ENCODE data around the gene PTPRC.
A peak's percentile ranks its signal among the peaks of the same experiment; 100 is the strongest.

The PTPRC gene

DNA sequence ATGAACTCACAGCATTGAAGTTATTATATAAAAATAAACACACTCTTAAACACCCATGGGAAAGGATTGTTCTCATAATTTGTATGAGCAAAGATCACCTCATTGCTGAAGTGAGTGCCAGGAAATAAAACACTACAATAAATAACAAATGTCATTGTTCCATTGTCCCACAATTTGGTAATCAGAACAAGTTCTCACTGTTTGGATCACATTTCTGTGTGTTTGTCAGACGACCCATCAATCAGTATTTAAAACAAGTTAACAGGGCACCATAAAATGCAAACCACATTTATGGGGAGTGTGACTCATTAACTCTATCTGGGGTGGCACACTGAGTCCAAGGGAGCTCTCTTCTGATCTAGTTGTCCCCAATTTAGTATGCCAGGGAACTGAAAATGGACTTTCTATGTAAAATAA, 124.5 kb downstream of the PTPRC start:
- Mint-ChIP-seq H3K4me1 (ENCODE audit: low read depth) (peaks cover 12% of the 10 kb centered on the region), H3K9me3 (no peaks in the 10 kb centered on the region), H3K4me3 (no peak overlapping the region), H3K27ac (no peak overlapping the region), H3K36me3 (ENCODE audit: low read depth) (no peaks in the 10 kb centered on the region), H3K27me3 (no peaks in the 10 kb centered on the region)
- intact Hi-C loops (cut with micrococcal nuclease) = no loop called here

DNA sequence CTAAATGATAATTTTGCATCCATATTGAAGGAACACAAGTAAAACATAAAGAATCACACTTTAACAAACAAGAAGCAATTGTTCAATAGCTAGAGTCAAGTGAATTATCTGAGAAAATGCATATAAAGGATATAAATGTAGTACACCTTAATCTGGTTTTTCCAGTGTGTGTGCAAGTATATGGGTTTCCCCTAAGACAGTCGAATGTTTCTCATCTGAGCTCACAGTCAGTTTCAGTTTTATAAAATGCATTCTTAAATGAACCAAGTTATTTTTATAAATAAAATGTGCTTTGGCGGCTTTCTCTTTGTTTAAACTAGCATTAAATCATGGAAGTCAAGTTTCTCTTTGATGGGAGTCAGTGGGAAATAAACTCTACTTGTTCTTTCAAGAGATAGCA, 125.9 kb downstream of the PTPRC start:
- Mint-ChIP-seq H3K9me3 (no peaks in the 10 kb centered on the region), H3K4me3 (no peak overlapping the region), H3K4me1 (ENCODE audit: low read depth) (peaks cover 12% of the 10 kb centered on the region), H3K36me3 (ENCODE audit: low read depth) (no peaks in the 10 kb centered on the region), H3K27ac (no peak overlapping the region), H3K27me3 (no peaks in the 10 kb centered on the region)
- intact Hi-C loops (cut with micrococcal nuclease) = no loop called here

DNA sequence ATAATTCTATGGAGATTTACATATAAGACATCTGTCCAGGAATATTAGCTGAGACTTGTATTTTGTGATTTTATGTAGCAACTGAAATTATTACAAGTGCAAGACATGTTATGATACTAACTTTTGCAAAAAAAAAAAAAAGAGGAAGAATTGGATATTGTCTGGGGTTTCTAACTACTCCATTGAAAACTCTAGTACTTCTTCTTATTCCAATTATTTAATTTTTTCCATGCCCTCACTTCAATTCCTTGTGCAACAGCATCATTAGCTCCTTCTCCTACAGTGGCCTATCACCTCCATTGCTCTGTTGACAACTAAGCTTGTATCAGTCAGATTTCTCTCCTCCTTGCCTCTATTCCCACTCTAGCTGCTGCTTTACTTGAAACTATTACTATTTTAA, 126.6 kb downstream of the PTPRC start:
- Mint-ChIP-seq H3K4me1 (ENCODE audit: low read depth) (peaks cover 12% of the 10 kb centered on the region), H3K27me3 (no peaks in the 10 kb centered on the region), H3K9me3 (no peaks in the 10 kb centered on the region), H3K27ac (no peak overlapping the region), H3K36me3 (ENCODE audit: low read depth) (no peaks in the 10 kb centered on the region), H3K4me3 (no peak overlapping the region)
- intact Hi-C loops (cut with micrococcal nuclease) = no loop called here

DNA sequence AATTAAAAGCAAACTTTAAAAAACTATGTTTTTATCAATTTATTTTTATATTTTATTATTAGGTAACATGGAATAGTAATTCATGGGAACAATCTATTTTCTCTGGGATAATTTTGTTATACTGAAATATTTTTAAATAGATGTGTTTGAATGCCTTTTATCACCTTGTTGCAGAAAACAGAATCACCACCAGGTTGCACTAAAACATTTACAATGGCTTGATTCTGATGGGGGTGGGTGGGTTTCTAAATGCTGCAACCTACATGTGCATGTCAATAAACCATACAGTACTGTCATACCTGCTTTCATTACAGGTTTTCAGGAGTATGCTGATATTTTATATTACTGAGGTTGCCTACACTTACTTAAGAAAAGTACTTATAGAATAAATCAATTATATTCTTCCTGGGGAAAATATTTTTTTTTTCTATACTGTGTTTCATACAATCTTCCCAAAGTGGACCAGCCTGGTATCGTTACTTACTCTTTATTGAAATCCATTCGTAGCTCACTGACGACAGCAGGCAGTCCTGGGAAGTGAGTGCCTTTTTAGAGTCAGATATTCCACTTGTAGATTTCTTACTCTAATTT, 132.8 kb downstream of the PTPRC start:
- Mint-ChIP-seq H3K27me3 (no peaks in the 10 kb centered on the region), H3K4me1 (ENCODE audit: low read depth) (peaks cover 26% of the 10 kb centered on the region), H3K36me3 (ENCODE audit: low read depth) (no peaks in the 10 kb centered on the region), H3K4me3 (no peak overlapping the region), H3K9me3 (no peaks in the 10 kb centered on the region), H3K27ac (no peak overlapping the region)
- intact Hi-C loops (cut with micrococcal nuclease) = loop anchor here (5.0 to 10.0 kb wide), 2 partner anchors 471 to 693 kb away; no protein-coding TSS in a partner anchor

DNA sequence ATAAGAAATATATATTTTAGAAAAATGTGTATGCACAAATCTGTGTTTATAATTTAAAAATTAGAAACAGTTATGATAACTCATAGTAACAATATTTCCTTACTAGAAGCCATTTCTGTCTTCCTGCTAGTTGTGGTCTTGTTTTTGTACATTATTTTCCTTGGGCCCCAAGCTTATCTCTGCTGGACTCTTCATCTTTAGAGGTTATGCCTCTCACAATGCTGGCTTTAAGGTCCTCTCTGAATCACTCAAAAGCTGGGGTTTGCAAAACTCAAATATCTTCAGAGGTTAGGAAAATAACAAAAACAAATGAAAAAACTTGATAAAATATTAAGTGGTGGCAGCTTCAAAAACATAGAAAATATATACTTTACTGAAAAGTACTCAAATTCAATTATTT, 133.8 kb downstream of the PTPRC start:
- Mint-ChIP-seq H3K4me1 (ENCODE audit: low read depth) (peaks cover 32% of the 10 kb centered on the region), H3K36me3 (ENCODE audit: low read depth) (no peaks in the 10 kb centered on the region), H3K27me3 (no peaks in the 10 kb centered on the region), H3K9me3 (no peaks in the 10 kb centered on the region), H3K4me3 (no peak overlapping the region), H3K27ac (no peak overlapping the region)
- intact Hi-C loops (cut with micrococcal nuclease) = loop anchor here (5.0 to 10.0 kb wide), 2 partner anchors 470 to 692 kb away; no protein-coding TSS in a partner anchor

DNA sequence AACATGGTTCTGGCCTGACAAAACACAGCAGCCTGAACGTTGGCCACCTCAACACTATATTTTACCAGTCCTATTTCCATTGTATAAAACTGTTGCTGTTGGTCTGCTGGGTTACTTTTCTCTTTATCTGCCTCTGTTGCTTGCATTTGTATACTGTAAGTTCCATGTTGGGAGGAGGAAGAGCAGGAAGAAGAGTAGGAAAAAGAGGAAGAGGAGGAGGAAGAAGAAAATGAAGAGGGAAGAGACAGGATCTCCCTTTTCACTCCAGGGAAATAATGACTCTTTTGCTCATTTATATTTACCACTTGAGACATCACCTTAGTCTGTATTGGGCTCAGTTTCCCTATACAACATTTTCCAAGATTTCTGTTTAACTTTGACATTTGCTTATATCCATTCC, 134.2 kb downstream of the PTPRC start:
- intact Hi-C loops (cut with micrococcal nuclease) = loop anchor here (5.0 to 10.0 kb wide), 2 partner anchors 469 to 692 kb away; no protein-coding TSS in a partner anchor
- no peaks in the 10 kb centered on the region for H3K27me3 Mint-ChIP-seq
- no peak overlapping the region for H3K4me3 Mint-ChIP-seq
- H3K36me3 Mint-ChIP-seq (ENCODE audit: low read depth) = no peaks in the 10 kb centered on the region
- peaks cover 36% of the 10 kb centered on the region for H3K4me1 Mint-ChIP-seq (ENCODE audit: low read depth)
- H3K27ac Mint-ChIP-seq = no peak overlapping the region
- no peaks in the 10 kb centered on the region for H3K9me3 Mint-ChIP-seq

DNA sequence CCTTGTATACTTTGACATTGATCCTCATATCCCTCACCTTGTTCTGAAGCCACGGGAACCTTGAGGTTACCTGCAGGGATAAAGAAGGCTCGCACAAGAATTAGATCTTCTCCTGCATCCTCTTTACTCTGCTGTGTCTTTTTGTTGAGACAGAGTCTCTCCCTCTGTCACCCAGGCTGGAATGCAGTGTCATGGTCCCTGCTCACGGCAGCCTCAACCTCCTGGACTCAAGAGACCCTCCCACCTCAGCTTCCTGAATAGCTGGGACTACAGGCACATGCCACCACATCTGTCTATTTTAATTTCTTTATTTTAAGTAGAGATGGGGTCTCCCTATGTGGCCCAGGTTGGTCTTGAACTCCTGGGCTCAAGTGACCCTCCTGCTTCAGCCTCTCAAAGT, 134.7 kb downstream of the PTPRC start:
- H3K4me3 Mint-ChIP-seq = no peak overlapping the region
- H3K27me3 Mint-ChIP-seq = no peaks in the 10 kb centered on the region
- no peaks in the 10 kb centered on the region for H3K36me3 Mint-ChIP-seq (ENCODE audit: low read depth)
- intact Hi-C loops (cut with micrococcal nuclease) = loop anchor here (5.0 to 10.0 kb wide), 2 partner anchors 469 to 691 kb away; no protein-coding TSS in a partner anchor
- H3K27ac Mint-ChIP-seq = no peak overlapping the region
- H3K9me3 Mint-ChIP-seq = no peaks in the 10 kb centered on the region
- H3K4me1 Mint-ChIP-seq (ENCODE audit: low read depth) = peaks cover 38% of the 10 kb centered on the region

DNA sequence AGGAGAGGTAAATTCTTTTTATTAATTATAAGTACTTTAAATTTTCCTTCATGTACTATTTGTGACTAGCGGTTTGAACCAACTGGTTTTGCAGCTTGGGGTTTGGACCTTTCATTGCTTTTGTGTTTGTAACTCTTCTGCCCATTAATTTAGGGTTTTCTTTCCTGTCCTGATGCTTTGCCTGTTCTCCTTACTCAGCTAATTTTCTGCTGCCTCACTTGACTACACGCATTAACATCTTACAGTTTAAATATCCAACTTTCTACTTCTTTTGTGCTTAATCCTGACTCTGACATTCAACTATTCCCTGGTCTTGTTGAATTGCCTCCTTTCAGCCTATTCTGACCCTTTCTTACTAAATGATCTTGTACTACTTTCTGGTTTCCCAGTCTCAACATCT, 135.6 kb downstream of the PTPRC start:
- Mint-ChIP-seq H3K27ac (peak overlapping the region; percentile 12), H3K4me1 (ENCODE audit: low read depth) (peaks cover 38% of the 10 kb centered on the region), H3K9me3 (no peaks in the 10 kb centered on the region), H3K4me3 (no peak overlapping the region), H3K27me3 (no peaks in the 10 kb centered on the region), H3K36me3 (ENCODE audit: low read depth) (no peaks in the 10 kb centered on the region)
- intact Hi-C loops (cut with micrococcal nuclease) = loop anchor here (5.0 to 10.0 kb wide), 2 partner anchors 468 to 690 kb away; no protein-coding TSS in a partner anchor

DNA sequence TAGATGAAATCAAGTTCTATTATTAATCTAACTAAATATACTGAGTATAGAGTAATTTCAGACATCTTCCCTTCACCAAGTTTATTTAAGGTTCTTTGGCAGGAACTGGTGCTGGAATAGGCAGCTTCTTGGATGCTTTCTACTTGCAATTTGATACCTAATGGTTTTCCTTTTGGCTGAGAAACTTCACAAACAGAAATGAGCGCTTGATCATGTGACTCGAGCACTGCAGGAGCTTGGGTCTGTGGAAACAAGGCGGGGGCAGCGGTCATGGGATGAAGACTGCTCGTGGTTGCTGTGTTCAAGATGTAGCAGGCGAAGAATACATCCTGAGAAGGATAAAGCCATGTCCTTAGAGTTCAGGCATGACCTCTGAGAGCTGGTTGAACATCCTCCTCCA, 136.8 kb downstream of the PTPRC start:
- H3K27ac Mint-ChIP-seq = no peak overlapping the region
- no peaks in the 10 kb centered on the region for H3K9me3 Mint-ChIP-seq
- peaks cover 38% of the 10 kb centered on the region for H3K4me1 Mint-ChIP-seq (ENCODE audit: low read depth)
- H3K36me3 Mint-ChIP-seq (ENCODE audit: low read depth) = no peaks in the 10 kb centered on the region
- intact Hi-C loops (cut with micrococcal nuclease) = loop anchor here (2.0 to 10.0 kb wide), 4 partner anchors 149 to 689 kb away; no protein-coding TSS in a partner anchor
- no peaks in the 10 kb centered on the region for H3K27me3 Mint-ChIP-seq
- H3K4me3 Mint-ChIP-seq = no peak overlapping the region

DNA sequence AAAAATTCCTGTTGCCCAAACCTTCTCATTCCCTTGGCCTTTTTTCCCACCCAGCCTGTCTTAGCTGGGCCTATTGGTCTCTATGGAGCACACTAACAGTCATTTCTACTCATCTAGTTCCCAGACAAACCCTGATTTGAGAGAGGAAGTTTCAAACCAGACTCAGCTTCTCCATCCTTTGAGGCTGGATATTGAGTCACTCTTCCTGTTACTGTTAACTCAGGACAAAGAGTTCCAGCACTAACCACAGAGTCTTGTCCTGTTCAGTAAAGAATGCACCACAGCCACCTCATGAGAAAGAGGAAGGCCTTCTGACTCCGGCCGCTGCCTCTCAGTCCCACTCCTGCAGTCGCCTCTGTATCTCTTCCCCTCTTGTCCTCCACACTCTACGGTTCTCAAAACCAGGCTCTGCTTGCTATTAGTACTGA, 137.8 kb downstream of the PTPRC start:
- Mint-ChIP-seq H3K36me3 (ENCODE audit: low read depth) (no peaks in the 10 kb centered on the region), H3K27ac (peak overlapping the region; percentile 77), H3K9me3 (no peaks in the 10 kb centered on the region), H3K4me3 (no peak overlapping the region), H3K27me3 (no peaks in the 10 kb centered on the region), H3K4me1 (ENCODE audit: low read depth) (peaks cover 38% of the 10 kb centered on the region)
- intact Hi-C loops (cut with micrococcal nuclease) = loop anchor here (2.0 to 10.0 kb wide), 4 partner anchors 148 to 688 kb away; no protein-coding TSS in a partner anchor

DNA sequence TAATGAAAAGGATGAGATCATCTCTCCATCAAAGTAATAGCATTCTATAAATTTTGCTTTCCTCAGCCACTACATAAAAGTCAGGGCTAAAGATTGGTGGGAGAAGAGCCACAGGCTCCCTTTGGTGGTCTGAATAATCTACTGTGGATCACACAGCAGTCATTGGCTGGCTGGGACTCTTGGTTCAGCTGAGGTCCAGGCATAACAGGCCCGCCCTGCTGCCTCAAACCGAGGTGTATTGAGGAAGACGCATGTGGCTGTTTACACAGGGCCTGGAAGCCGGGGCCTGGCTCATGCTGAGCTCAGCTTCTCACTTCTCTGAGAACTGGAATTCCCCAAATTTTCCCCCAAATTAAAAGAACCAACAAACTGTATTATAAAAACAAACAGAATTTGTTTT, 139.2 kb downstream of the PTPRC start:
- Mint-ChIP-seq H3K9me3 (no peaks in the 10 kb centered on the region), H3K4me3 (no peak overlapping the region), H3K27ac (peak overlapping the region; percentile 77), H3K36me3 (ENCODE audit: low read depth) (no peaks in the 10 kb centered on the region), H3K27me3 (no peaks in the 10 kb centered on the region), H3K4me1 (ENCODE audit: low read depth) (peaks cover 35% of the 10 kb centered on the region)
- intact Hi-C loops (cut with micrococcal nuclease) = loop anchor here (5.0 to 10.0 kb wide), 3 partner anchors 319 to 687 kb away; no protein-coding TSS in a partner anchor

DNA sequence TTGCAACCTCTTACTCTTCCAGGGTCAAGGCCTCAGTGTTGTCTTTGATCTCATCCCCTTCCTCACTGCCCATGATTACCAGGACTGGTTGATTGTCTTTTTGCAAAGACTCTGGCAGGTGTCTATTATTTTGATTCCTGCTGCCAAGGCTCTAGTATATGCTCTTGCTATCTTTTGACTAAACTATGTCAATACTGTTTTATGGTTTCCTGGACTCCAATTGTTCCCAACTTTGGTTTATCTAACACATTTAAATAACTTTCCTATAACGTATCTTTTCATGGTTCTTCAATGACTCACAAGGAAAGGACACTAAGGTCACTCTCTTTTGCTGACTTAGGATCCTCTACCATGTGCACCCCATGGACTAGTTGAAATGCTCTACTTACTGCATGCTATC, 141.5 kb downstream of the PTPRC start:
- Mint-ChIP-seq H3K36me3 (ENCODE audit: low read depth) (no peaks in the 10 kb centered on the region), H3K27me3 (no peaks in the 10 kb centered on the region), H3K4me1 (ENCODE audit: low read depth) (peaks cover 18% of the 10 kb centered on the region), H3K9me3 (no peaks in the 10 kb centered on the region), H3K27ac (no peak overlapping the region), H3K4me3 (no peak overlapping the region)
- intact Hi-C loops (cut with micrococcal nuclease) = no loop called here

DNA sequence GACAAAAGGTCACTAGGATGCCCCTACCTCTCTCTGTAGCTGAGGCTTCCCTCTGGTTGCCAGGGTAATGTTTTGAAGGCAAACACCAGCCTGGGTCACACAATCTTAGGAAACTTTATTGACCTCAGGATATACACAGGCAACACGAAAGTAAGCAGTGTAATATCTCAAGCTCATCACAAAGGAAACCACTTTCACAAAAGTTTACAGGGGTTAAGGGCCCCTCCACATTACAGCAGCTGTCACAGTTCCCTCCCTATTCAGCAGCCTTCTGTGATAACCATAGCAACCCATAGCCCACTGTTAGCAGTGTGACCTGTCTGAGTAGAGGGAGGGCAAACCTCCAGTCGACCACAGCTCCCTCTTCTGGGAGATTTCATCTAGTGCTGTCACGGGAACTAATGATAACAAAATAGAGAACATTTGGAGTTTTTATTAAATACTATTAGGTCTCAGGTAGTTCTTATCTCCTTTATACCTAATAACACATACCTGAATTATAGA, 149.8 kb downstream of the PTPRC start:
- intact Hi-C loops (cut with micrococcal nuclease) = no loop called here
- Mint-ChIP-seq H3K4me3 (no peak overlapping the region), H3K27me3 (no peaks in the 10 kb centered on the region), H3K4me1 (ENCODE audit: low read depth) (peaks cover 14% of the 10 kb centered on the region), H3K36me3 (ENCODE audit: low read depth) (no peaks in the 10 kb centered on the region), H3K27ac (no peak overlapping the region), H3K9me3 (no peaks in the 10 kb centered on the region)

DNA sequence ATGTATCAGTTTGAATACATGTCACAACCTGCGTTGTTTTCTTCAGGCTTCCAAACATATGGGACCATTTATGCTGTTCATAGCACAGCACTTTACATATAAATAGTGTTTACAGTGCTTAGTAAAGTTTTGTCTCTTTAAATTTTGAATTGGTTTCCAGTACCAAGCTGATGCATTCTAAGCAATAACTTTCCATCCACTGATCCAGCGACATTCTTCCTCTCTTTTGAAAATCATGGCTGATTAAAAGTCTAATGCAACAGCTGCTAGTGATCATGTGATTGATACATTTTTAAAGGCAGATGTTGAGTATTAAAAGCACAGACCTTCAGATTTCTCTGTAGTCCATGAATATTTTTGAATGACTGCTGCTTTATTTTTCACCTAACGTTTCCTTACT, 154.9 kb downstream of the PTPRC start:
- H3K4me1 Mint-ChIP-seq (ENCODE audit: low read depth) = peaks cover 6% of the 10 kb centered on the region
- peaks cover 7% of the 10 kb centered on the region for H3K36me3 Mint-ChIP-seq (ENCODE audit: low read depth)
- no peak overlapping the region for H3K27ac Mint-ChIP-seq
- no peaks in the 10 kb centered on the region for H3K27me3 Mint-ChIP-seq
- intact Hi-C loops (cut with micrococcal nuclease) = no loop called here
- H3K4me3 Mint-ChIP-seq = no peak overlapping the region
- H3K9me3 Mint-ChIP-seq = peaks cover 28% of the 10 kb centered on the region

DNA sequence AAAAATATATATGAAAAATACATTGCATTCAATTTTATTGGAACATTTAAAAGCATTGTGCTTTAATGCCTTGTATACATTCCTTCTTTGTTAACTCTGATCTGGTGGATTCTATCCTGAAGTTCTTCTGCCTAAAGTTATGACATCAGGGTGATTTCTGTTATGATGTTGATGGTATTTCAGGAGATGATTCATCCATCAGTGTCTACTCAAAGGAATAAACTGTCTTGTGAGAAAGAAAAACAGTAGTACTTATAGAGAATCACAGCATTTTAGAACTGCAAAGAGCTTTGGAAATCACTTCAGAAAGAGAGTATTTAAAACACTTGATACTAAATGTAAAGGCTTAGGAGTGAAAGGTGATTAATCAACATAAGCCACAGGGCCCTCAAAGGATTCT, 155.7 kb downstream of the PTPRC start:
- peaks cover 28% of the 10 kb centered on the region for H3K9me3 Mint-ChIP-seq
- H3K36me3 Mint-ChIP-seq (ENCODE audit: low read depth) = peaks cover 7% of the 10 kb centered on the region
- intact Hi-C loops (cut with micrococcal nuclease) = no loop called here
- no peak overlapping the region for H3K27ac Mint-ChIP-seq
- no peaks in the 10 kb centered on the region for H3K4me1 Mint-ChIP-seq (ENCODE audit: low read depth)
- no peaks in the 10 kb centered on the region for H3K27me3 Mint-ChIP-seq
- H3K4me3 Mint-ChIP-seq = no peak overlapping the region
